Skeletal muscle satellite cell (primary cell): ENCODE results near the gene DENND5A. TPM values are rescaled to one million over a fixed set of nuclear protein-coding genes. Genes with fewer than 3 reads are reported as not detected.
A peak's percentile ranks its signal among the peaks of the same experiment; 100 is the strongest.

Experiments used
- H3K27me3 ChIP-seq: 2 replicates; pipeline ENCODE4 v1.7.0; 2013; ENCODE audit warnings: low read length; ENCODE audit not compliant: control insufficient read depth, insufficient read depth
- H3K36me3 ChIP-seq: 2 replicates; pipeline ENCODE4 v1.7.0; 2013; ENCODE audit warnings: mild to moderate bottlenecking, control low read depth, low read length; ENCODE audit not compliant: insufficient read depth
- H3K4me1 ChIP-seq: 2 replicates; pipeline ENCODE4 v1.7.0; 2013; ENCODE audit warnings: low read length; ENCODE audit not compliant: control insufficient read depth, insufficient read depth
- H3K4me2 ChIP-seq: 2 replicates; pipeline ENCODE4 v1.7.0; 2013; ENCODE audit warnings: mild to moderate bottlenecking, low read length
- H3K4me3 ChIP-seq: 2 replicates; pipeline ENCODE4 v1.7.0; 2013; ENCODE audit warnings: low read length
- H3K9ac ChIP-seq: 2 replicates; pipeline ENCODE4 v1.7.0; 2013; ENCODE audit warnings: mild to moderate bottlenecking, low read depth, low read length, moderate library complexity
- H3K9me3 ChIP-seq: replicated peaks from 2 replicates; pipeline ENCODE4 v1.7.0; 2013; ENCODE audit warnings: mild to moderate bottlenecking, control low read depth, low read length
- total RNA-seq: library from RNA; depleted of rRNA; stranded (reverse); fragments of >200 nt; gene quantifications from 2 replicates; pipeline ENCODE4 v1.2.3, GENCODE V29; 2012; rRNA removed

DENND5A gene
- total RNA-seq = 109 and 137 TPM in 2 replicates

DNA sequence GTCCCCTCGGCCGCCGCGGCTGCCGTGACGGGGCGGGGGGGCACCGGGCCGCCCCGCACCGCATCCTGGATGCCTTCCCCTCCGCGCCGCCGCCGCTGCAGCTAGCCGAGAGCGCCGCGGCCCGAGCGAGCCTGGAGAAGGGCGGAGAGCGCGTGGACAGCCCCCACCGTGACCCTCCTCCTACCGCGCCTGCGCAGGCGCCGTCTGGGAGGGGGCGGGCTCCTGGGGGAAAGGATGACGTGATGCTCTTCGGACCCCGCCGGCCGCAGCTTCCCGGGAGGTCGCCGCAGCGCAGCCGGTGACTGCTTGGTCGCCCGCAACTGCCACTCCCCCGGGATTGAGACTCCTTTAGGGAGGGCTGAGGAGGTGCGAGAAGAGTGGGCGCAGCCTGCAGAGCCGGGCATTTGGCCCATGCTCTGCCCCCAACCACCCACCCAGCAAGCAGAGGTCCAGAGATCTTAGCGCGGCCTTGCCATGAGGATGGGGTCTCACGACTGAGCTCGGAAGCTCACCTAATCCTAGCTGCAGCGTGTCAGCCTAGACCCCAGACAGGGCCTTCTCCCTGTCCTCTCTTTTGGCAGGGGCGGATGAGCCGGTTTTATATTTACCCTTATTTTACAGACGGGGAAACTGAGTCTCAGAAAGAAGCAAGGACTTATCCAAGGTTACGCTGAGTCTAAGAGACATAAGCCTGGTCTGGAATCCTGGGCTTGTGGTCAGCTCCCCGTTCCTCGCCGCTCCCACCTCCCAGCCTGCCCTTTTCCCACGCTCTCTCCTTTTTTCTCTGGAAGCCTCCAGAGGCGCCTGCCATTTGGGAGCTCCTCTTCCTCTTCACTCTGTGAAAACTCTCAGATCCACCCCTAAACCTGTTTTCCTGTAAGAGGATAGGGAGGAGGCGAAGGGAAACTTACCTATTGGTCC lies at the start of gene DENND5A:
DENND5A (minus strand) TSS at position 140 of the 921 bp plus-strand sequence. CDS start 281 bp downstream, outside the sequence.
- Histone ChIP-seq H3K4me2 (peak within 1 kb of the TSS; percentile 100), H3K4me3 (peak within 1 kb of the TSS; percentile 98), H3K9ac (peak within 1 kb of the TSS; percentile 96), H3K4me1 (peaks cover 19% of the 10 kb centered on the region), H3K27me3 (no peaks in the 10 kb centered on the region), H3K9me3 (no peaks in the 10 kb centered on the region), H3K36me3 (no peaks in the 10 kb centered on the region)

DNA sequence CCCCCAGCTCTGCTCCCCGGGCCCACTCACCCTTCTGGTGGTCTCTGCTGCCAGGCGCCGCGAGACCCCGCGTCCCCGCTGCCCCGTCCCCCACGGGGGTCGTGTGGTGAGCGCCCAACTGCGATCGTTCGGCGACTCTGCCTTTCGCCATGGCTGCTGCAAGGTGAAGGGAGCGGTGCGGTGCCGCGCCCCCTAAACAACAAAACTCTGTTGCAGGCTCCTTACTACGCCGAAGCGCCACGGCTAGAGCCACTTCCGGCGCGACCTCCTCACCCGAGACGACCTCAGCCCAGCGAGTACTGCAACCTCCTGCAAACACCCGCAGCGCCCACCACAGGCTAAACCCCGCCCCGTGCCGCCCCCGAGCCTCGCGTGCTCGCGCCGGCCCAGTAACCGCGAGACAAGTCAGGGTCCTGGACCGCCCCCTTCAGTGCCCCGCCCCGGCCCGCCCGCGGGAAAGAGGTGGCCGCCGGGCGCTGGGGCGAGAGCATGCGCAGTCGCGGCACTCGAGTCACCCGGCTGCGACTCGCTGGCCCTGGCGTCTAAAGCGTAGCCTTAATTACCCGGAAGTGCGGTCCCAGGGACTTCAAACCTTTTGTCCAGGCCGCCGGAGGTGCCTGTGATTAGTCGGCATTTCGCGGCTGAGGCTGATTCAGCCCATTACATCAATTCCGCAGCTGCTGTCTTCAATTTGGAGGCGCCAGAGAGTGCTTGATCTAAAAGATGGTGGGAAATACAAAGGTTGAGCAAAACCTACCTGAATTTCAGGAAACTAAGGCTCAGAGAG lies 49.3 kb upstream of the DENND5A start, which contains the start of gene TMEM41B:
TMEM41B (minus strand) TSS at position 303 of the 787 bp plus-strand sequence; CDS start at position 151, 152 bp downstream.
- Histone ChIP-seq H3K4me2 (peak within 1 kb of the TSS; percentile 91), H3K9ac (peak within 1 kb of the TSS; percentile 95), H3K4me1 (peaks cover 8% of the 10 kb centered on the region), H3K36me3 (no peaks in the 10 kb centered on the region), H3K4me3 (peak within 1 kb of the TSS; percentile 91), H3K27me3 (no peaks in the 10 kb centered on the region), H3K9me3 (no peaks in the 10 kb centered on the region)

- Histone ChIP-seq H3K9ac (peak overlapping the region; percentile 95), H3K4me1 (peaks cover 8% of the 10 kb centered on the region), H3K36me3 (no peaks in the 10 kb centered on the region), H3K4me2 (peak overlapping the region; percentile 81), H3K4me3 (peak overlapping the region; percentile 91), H3K27me3 (no peaks in the 10 kb centered on the region), H3K9me3 (no peaks in the 10 kb centered on the region)
Measured at GRCh38 chr11:9313648-9314290, 48.6 kb upstream of the DENND5A start.

- Histone ChIP-seq H3K4me1 (peaks cover 8% of the 10 kb centered on the region), H3K9me3 (no peaks in the 10 kb centered on the region), H3K4me3 (no peak overlapping the region), H3K4me2 (peak overlapping the region; percentile 68), H3K27me3 (no peaks in the 10 kb centered on the region), H3K36me3 (peaks cover 4% of the 10 kb centered on the region), H3K9ac (no peak overlapping the region)
Measured at GRCh38 chr11:9310485-9311090, 45.4 kb upstream of the DENND5A start.

DNA sequence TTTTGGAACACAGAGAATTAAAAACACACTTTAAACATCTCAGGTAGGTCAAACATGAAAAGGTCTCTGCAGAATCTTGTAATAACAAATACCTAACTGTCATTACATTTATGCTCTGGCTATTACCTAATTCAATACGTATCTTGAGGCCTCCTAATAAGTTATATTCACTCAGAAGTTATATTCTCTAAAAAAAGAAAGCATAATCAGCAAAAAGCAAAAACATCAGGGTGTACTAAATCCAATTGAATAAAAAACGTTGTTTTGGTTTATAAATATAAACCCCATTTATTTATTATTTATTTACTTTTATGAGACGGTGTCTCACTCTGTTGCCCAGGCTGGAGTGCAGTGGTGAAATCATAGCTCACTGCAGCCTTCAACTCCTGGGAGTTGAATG lies 39.0 kb upstream of the DENND5A start:
- H3K4me2 ChIP-seq = no peak overlapping the region
- H3K9ac ChIP-seq = no peak overlapping the region

DNA sequence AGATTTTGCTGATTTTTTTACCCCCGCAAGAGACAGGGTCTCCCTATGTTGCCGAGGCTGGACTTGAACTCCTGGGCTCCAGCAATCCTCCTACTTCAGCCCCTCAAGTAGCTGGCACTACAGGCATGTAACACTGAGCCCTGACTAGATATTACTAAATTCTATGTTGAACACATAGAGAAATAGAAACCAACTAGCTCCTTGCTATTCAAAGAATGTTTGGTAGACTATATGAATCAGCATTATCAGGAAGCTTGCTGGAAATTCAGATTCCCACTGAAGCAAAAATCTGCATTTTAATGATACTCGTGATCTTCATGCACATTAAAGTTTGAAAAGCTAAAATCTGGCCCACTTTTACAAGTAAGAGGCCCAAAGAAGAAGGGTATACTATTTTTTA lies 37.3 kb upstream of the DENND5A start:
- Histone ChIP-seq H3K4me2 (no peak overlapping the region), H3K36me3 (no peaks in the 10 kb centered on the region), H3K9ac (no peak overlapping the region), H3K27me3 (no peaks in the 10 kb centered on the region), H3K9me3 (no peaks in the 10 kb centered on the region), H3K4me3 (no peak overlapping the region), H3K4me1 (no peaks in the 10 kb centered on the region)

More for the DNA sequence above, 39.0 kb upstream of the DENND5A start:
- no peaks in the 10 kb centered on the region for H3K9me3 ChIP-seq
- no peaks in the 10 kb centered on the region for H3K27me3 ChIP-seq
- H3K4me3 ChIP-seq = no peak overlapping the region
- H3K36me3 ChIP-seq = peaks cover 4% of the 10 kb centered on the region
- H3K4me1 ChIP-seq = no peaks in the 10 kb centered on the region

GRCh38 chr11:9301720-9302119 lies 36.6 kb upstream of the DENND5A start:
- Histone ChIP-seq H3K4me3 (no peak overlapping the region), H3K4me2 (no peak overlapping the region), H3K27me3 (no peaks in the 10 kb centered on the region), H3K9ac (no peak overlapping the region), H3K36me3 (no peaks in the 10 kb centered on the region), H3K9me3 (no peaks in the 10 kb centered on the region), H3K4me1 (no peaks in the 10 kb centered on the region)

DNA sequence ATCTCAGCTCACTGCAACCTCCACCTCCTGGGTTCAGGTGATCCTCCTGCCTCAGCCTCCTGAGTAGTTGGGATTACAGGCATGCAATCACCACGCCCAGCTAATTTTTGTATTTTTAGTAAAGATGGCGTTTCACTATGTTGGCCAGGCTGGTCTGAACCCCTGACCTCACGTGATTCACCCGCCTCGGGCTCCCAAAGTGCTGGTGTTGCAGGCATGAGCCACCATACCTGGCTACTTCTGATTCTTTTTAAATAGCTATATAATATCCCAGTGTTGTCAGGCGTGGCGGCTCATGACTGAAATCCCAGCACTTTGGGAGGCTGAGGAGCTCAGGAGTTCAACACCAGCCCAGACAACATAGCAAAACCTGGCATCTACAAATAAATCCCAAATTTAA lies 28.5 kb upstream of the DENND5A start:
- H3K4me2 ChIP-seq = no peak overlapping the region
- no peaks in the 10 kb centered on the region for H3K27me3 ChIP-seq
- no peak overlapping the region for H3K4me3 ChIP-seq
- no peaks in the 10 kb centered on the region for H3K9me3 ChIP-seq
- H3K4me1 ChIP-seq = no peaks in the 10 kb centered on the region
- H3K36me3 ChIP-seq = peaks cover 23% of the 10 kb centered on the region
- no peak overlapping the region for H3K9ac ChIP-seq

DNA sequence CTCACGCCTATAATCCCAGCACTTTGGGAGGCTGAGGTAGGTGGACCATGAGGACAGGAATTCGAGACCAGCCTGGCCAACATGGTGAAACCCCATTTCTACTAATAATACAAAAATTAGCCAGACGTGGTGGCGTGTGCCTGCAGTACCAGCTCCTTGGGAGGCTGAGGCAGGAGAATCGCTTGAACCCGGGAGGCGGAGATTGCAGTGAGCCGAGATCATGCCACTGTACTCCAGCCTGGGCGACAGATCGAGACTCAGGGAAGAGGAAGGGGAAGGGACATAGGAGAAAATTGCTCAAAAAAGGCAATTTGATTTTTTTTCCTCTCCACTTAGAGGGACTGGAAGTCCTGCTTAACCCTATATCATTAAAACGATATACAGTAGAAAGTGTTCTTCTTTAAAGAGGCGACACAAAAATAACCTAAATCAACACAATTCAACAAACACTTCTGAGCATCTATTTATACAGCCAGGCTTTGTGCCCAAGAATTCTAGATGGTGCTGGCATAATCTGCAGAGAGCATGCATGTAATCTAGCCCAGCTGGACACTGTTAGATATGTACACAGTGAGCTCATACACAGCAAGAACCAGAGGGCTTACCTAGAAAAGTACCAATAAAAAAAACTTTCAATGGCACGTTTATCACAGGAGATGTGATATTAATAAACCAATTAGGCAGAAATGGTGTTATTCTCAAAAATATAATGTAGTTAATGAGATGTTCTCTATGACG lies 20.9 kb upstream of the DENND5A start:
- no peak overlapping the region for H3K9ac ChIP-seq
- H3K4me3 ChIP-seq = no peak overlapping the region
- no peaks in the 10 kb centered on the region for H3K27me3 ChIP-seq
- H3K4me1 ChIP-seq = no peaks in the 10 kb centered on the region
- no peaks in the 10 kb centered on the region for H3K9me3 ChIP-seq
- H3K4me2 ChIP-seq = no peak overlapping the region
- H3K36me3 ChIP-seq = peaks cover 22% of the 10 kb centered on the region

- H3K36me3 ChIP-seq = peaks cover 9% of the 10 kb centered on the region
Measured at GRCh38 chr11:9280655-9281301, 15.6 kb upstream of the DENND5A start.

More at GRCh38 chr11:9280655-9281301, 15.6 kb upstream of the DENND5A start:
- Histone ChIP-seq H3K4me1 (peaks cover 7% of the 10 kb centered on the region), H3K9ac (no peak overlapping the region), H3K4me3 (no peak overlapping the region), H3K27me3 (no peaks in the 10 kb centered on the region), H3K4me2 (peak overlapping the region; percentile 25), H3K9me3 (no peaks in the 10 kb centered on the region)
